GM23338 (cell line): Measurements from ENCODE around the gene CNPY4. TPM values are rescaled to one million over a fixed set of nuclear protein-coding genes. Genes with fewer than 3 reads are reported as not detected.

ENCODE experiments used
- ATAC-seq: fragments of 200-7000 bp; cut with Tn5 transposase; 3 replicates; pipeline ENCODE4 v1.9.1; 2020
- DNase-seq: peaks from one replicate; pipeline ENCODE4 v3.0.0-alpha.2; 2015; ENCODE audit warnings: low spot score
- H2AFZ ChIP-seq: fragments of 200-600 bp; sonication (generic); 2 replicates; pipeline ENCODE4 v1.8.0; 2016; ENCODE audit warnings: antibody characterized with exemption, mild to moderate bottlenecking, moderate library complexity
- H3F3A ChIP-seq: fragments of 200-600 bp; sonication (generic); replicated peaks from 2 replicates; pipeline ENCODE4 v1.8.0; 2017; ENCODE audit warnings: antibody characterized with exemption, mixed run types, low read depth
- H3K27ac ChIP-seq: fragments of 200-600 bp; sonication (generic); 2 replicates; pipeline ENCODE4 v1.6.1; 2016; ENCODE audit warnings: low read depth
- H3K27me3 ChIP-seq: fragments of 200-600 bp; sonication (generic); 2 replicates; pipeline ENCODE4 v1.8.0; 2016; ENCODE audit warnings: mild to moderate bottlenecking, mixed run types, moderate library complexity; ENCODE audit not compliant: insufficient read depth
- H3K36me3 ChIP-seq: fragments of 200-600 bp; sonication (generic); 2 replicates; pipeline ENCODE4 v1.8.0; 2016; ENCODE audit warnings: mild to moderate bottlenecking; ENCODE audit not compliant: insufficient read depth
- H3K4me1 ChIP-seq: fragments of 200-600 bp; sonication (generic); 2 replicates; pipeline ENCODE4 v1.8.0; 2016; ENCODE audit warnings: mild to moderate bottlenecking, moderate library complexity; ENCODE audit not compliant: insufficient read depth
- H3K4me2 ChIP-seq: fragments of 200-600 bp; sonication (generic); 2 replicates; pipeline ENCODE4 v1.7.1; 2017; ENCODE audit warnings: mixed run types
- H3K4me3 ChIP-seq: fragments of 200-600 bp; sonication (generic); 2 replicates; pipeline ENCODE4 v1.6.1; 2016; ENCODE audit warnings: mixed run types
- H3K79me2 ChIP-seq: fragments of 200-600 bp; sonication (generic); replicated peaks from 2 replicates; pipeline ENCODE4 v1.8.0; 2017; ENCODE audit warnings: mild to moderate bottlenecking; ENCODE audit not compliant: insufficient read depth
- H3K9me2 ChIP-seq: fragments of 200-600 bp; sonication (generic); 2 replicates; pipeline ENCODE4 v1.8.0; 2017; ENCODE audit not compliant: insufficient read depth
- H4K20me1 ChIP-seq: fragments of 200-600 bp; sonication (generic); replicated peaks from 2 replicates; pipeline ENCODE4 v1.8.0; 2017; ENCODE audit warnings: mild to moderate bottlenecking; ENCODE audit not compliant: insufficient read depth
- H3K27ac Mint-ChIP-seq: 2 replicates; pipeline ENCODE4 v1.8.0; 2020; ENCODE audit warnings: inconsistent platforms, mild to moderate bottlenecking, moderate library complexity, mixed read lengths
- H3K27me3 Mint-ChIP-seq: 3 replicates; pipeline ENCODE4 v1.8.0; 2022; ENCODE audit warnings: low read depth, mild to moderate bottlenecking, moderate library complexity, mixed read lengths, inconsistent platforms; ENCODE audit not compliant: insufficient read depth, poor library complexity
- H3K36me3 Mint-ChIP-seq: 3 replicates; pipeline ENCODE4 v1.8.0; 2021; ENCODE audit warnings: low read depth, mild to moderate bottlenecking, inconsistent platforms, moderate library complexity, mixed read lengths
- H3K4me1 Mint-ChIP-seq: 3 replicates; pipeline ENCODE4 v1.8.0; 2020; ENCODE audit warnings: mild to moderate bottlenecking, inconsistent platforms, mixed read lengths
- H3K4me3 Mint-ChIP-seq: 3 replicates; pipeline ENCODE4 v1.8.0; 2021; ENCODE audit warnings: moderate library complexity, mild to moderate bottlenecking, inconsistent platforms, mixed read lengths
- H3K9me3 Mint-ChIP-seq: 3 replicates; pipeline ENCODE4 v1.8.0; 2020; ENCODE audit warnings: moderate library complexity, mild to moderate bottlenecking, inconsistent platforms, mixed read lengths
- CREB1 ChIP-seq: fragments of 250-450 bp; sonication (Bioruptor Pico); IDR thresholded peaks from 2 replicates; pipeline ENCODE4 v1.5.0; 2020; ENCODE audit warnings: low read depth, mild to moderate bottlenecking, moderate library complexity
- POLR2AphosphoS5 ChIP-seq: IDR thresholded peaks from 2 replicates; pipeline ENCODE4 v1.6.1; 2016; ENCODE audit warnings: antibody characterized with exemption, low read depth
- STAT1 ChIP-seq: IDR thresholded peaks from one replicate; pipeline ENCODE4 v1.6.1; 2016; ENCODE audit warnings: antibody characterized with exemption; ENCODE audit not compliant: unreplicated experiment
- ZNF462 ChIP-seq: fragments of 250-450 bp; sonication (Bioruptor Pico); IDR thresholded peaks from 2 replicates; pipeline ENCODE4 v1.5.0; 2020; ENCODE audit warnings: mild to moderate bottlenecking, moderate library complexity
- polyA plus RNA-seq: library from polyadenylated mRNA; unstranded; fragments of >200 nt; fragmentation: Nextera tagmentation; extraction: Ambion mirVana; gene quantifications from 2 replicates; pipeline ENCODE4 v1.2.1, GENCODE V29; 2016
- total RNA-seq: library from RNA; depleted of rRNA; stranded (reverse); fragments of >200 nt; shearing (Covaris generic); gene quantifications from 2 replicates; pipeline ENCODE4 v1.2.3, GENCODE V29; 2014

CNPY4 gene
- total and polyA plus RNA-seq, 2 experiments from 2014 or later: 10.7 to 12.0 TPM

- TF ChIP-seq ZNF462 (CRISPR knock-in tag) (no peak), CREB1 (CRISPR knock-in tag) (no peak)
Measured at GRCh38 chr7:100171087-100171681, 51.8 kb downstream of the CNPY4 start (continued).

GRCh38 chr7:100171840-100172239 lies 52.4 kb downstream of the CNPY4 start:
- Histone ChIP-seq H3K4me1 (peaks cover 39% of the 10 kb centered on the region), H3K27ac (no peak overlapping the region), H3K4me2 (peak overlapping the region; percentile 90), H3K9me2 (no peaks in the 10 kb centered on the region), H3F3A (peaks cover 28% of the 10 kb centered on the region), H2AFZ (no peak overlapping the region), H3K36me3 (peaks cover 4% of the 10 kb centered on the region; the same call in 1 of the 2 replicates), H3K4me3 (peak overlapping the region; percentile 73), H3K79me2 (peaks cover 12% of the 10 kb centered on the region), H4K20me1 (peaks cover 7% of the 10 kb centered on the region; the same call in 1 of the 2 replicates), H3K27me3 (peaks cover 10% of the 10 kb centered on the region; the same call in 1 of the 2 replicates)
- TF ChIP-seq CREB1 (CRISPR knock-in tag) (no peak), STAT1 (no peak), POLR2AphosphoS5 (0 out of 2 replicates have a peak, but pooled peaks have one; percentile 28)
- H3K36me3 Mint-ChIP-seq: peaks cover 24% of the 10 kb centered on the region
- DNase-seq: peak; percentile 73
- peak; percentile 23 for ATAC-seq
- H3K9me3 Mint-ChIP-seq: no peaks in the 10 kb centered on the region; the same call in 2 of the 3 replicates
- H3K4me3 Mint-ChIP-seq: peak overlapping the region; percentile 75
- H3K27ac Mint-ChIP-seq: 0 out of 2 replicates have a peak overlapping the region, but pooled peaks have one; percentile 63
- peaks cover 35% of the 10 kb centered on the region for H3K27me3 Mint-ChIP-seq
- peaks cover 58% of the 10 kb centered on the region for H3K4me1 Mint-ChIP-seq
